HCT116 (cell line): ENCODE data around the gene GPR176. TPM values are rescaled to one million over a fixed set of nuclear protein-coding genes. Genes with fewer than 3 reads are reported as not detected.

Experiments used
- ATAC-seq: fragments of 200-7000 bp; cut with Tn5 transposase; 2 replicates; pipeline ENCODE4 v1.9.1; 2020; ENCODE audit warnings: mild to moderate bottlenecking, moderate library complexity
- BruUV-seq: library from RNA; stranded (reverse); fragments of 400-500 nt; replicated peaks from 2 replicates; lab custom pipeline; 2021; lab: Mats Ljungman, UMichigan
- CTCF ChIA-PET: fragments of 300-600 bp; sonication (Branson Sonifier 250); formaldehyde crosslinking; loops from one replicate; lab custom pipeline; 2021; ENCODE audit warnings: antibody characterized with exemption; lab: Charles Lee
- POLR2A ChIA-PET: fragments of 300-600, 350-600 bp; sonication (Branson Sonifier 250); formaldehyde crosslinking; loops from one replicate; lab custom pipeline; 2021; ENCODE audit warnings: antibody characterized with exemption; lab: Charles Lee
- RAD21 ChIA-PET, 2 experiments: fragments of 300-600 bp; sonication (Branson Sonifier 250); formaldehyde crosslinking; loops; one replicate each; lab custom pipeline; 2023; ENCODE audit warnings: low total read pairs in 2 of 2; ENCODE audit not compliant: uncharacterized antibody in 2 of 2, unreplicated experiment in 2 of 2, low non-redundant PET in 1 of 2; lab: Charles Lee
- DNase-seq: peaks from one replicate; pipeline ENCODE4 v3.0.0-alpha.2; 2010; ENCODE audit warnings: low read depth, low spot score
- H2AFZ ChIP-seq: fragments of 200-600 bp; shearing (Covaris generic), sonication (generic); 2 replicates; pipeline ENCODE4 v1.6.1; 2017; ENCODE audit warnings: low read depth, mixed run types, mixed read lengths, antibody characterized with exemption, low read length; ENCODE audit not compliant: poor library complexity, severe bottlenecking
- H3K27ac ChIP-seq: 2 replicates; pipeline ENCODE4 v1.5.1; 2012; ENCODE audit warnings: low read depth, low read length
- H3K27me3 ChIP-seq: fragments of 200-600 bp; sonication (generic); 2 replicates; pipeline ENCODE4 v1.6.1; 2016; ENCODE audit warnings: mixed run types, low read length, mixed read lengths; ENCODE audit not compliant: insufficient read depth
- H3K36me3 ChIP-seq, 2 experiments: fragments of 200-500 bp in 1 of 2; fragments of 200-600 bp in 1 of 2; sonication (Bioruptor generic) in 1 of 2; sonication (generic) in 1 of 2; 2 replicates each; pipeline versions ENCODE4 v1.5.1 to v1.6.1; 2014 to 2016; ENCODE audit warnings: low read length in 2 of 2, inconsistent platforms in 1 of 2, mixed read lengths in 1 of 2, mixed run types in 1 of 2; ENCODE audit not compliant: insufficient read depth in 2 of 2, control insufficient read depth in 1 of 2
- H3K4me1 ChIP-seq, 2 experiments: fragments of 200-600 bp in 1 of 2; sonication (generic) in 1 of 2; 2 replicates each; pipeline versions ENCODE4 v1.5.1 to v1.6.1; 2012 to 2017; ENCODE audit warnings: low read length in 2 of 2, inconsistent platforms in 1 of 2, mild to moderate bottlenecking in 1 of 2, mixed read lengths in 1 of 2, mixed run types in 1 of 2, moderate library complexity in 1 of 2; ENCODE audit not compliant: insufficient read depth in 2 of 2, control insufficient read depth in 1 of 2
- H3K4me2 ChIP-seq: fragments of 200-600 bp; sonication (generic); 2 replicates; pipeline ENCODE4 v1.6.1; 2017; ENCODE audit warnings: mixed run types, low read length, mixed read lengths
- H3K4me3 ChIP-seq, 2 experiments: fragments of 200-600 bp in 1 of 2; sonication (generic) in 1 of 2; replicated peaks in 1 of 2; 2 replicates each; pipeline ENCODE4 v1.5.1; 2011 to 2016; ENCODE audit warnings: low read length in 2 of 2, control low read depth in 1 of 2, low read depth in 1 of 2, mild to moderate bottlenecking in 1 of 2, mixed read lengths in 1 of 2, mixed run types in 1 of 2
- H3K79me2 ChIP-seq: fragments of 200-600 bp; sonication (generic); 2 replicates; pipeline ENCODE4 v1.6.1; 2017; ENCODE audit warnings: mild to moderate bottlenecking, mixed run types, low read length, moderate library complexity, mixed read lengths; ENCODE audit not compliant: insufficient read depth
- H3K9ac ChIP-seq: fragments of 200-600 bp; sonication (generic); 2 replicates; pipeline ENCODE4 v1.6.1; 2016; ENCODE audit warnings: low read length, mixed read lengths
- H3K9me2 ChIP-seq: fragments of 200-600 bp; sonication (generic), shearing (Covaris generic); 2 replicates; pipeline ENCODE4 v1.6.1; 2017; ENCODE audit warnings: mixed run types, mild to moderate bottlenecking, moderate library complexity; ENCODE audit not compliant: insufficient read depth
- H3K9me3 ChIP-seq, 2 experiments: fragments of 200-500 bp in 1 of 2; fragments of 200-600 bp in 1 of 2; sonication (Bioruptor generic) in 1 of 2; sonication (generic) in 1 of 2; 2 replicates each; pipeline ENCODE4 v1.6.1; 2014 to 2017; ENCODE audit warnings: low read length in 2 of 2, mixed read lengths in 2 of 2, inconsistent platforms in 1 of 2, low read depth in 1 of 2, mild to moderate bottlenecking in 1 of 2, mixed run types in 1 of 2, moderate library complexity in 1 of 2; ENCODE audit not compliant: control insufficient read depth in 1 of 2, insufficient read depth in 1 of 2
- H4K20me1 ChIP-seq: fragments of 200-600 bp; sonication (generic), shearing (Covaris generic); 2 replicates; pipeline ENCODE4 v1.6.1; 2017; ENCODE audit warnings: mixed run types, mild to moderate bottlenecking, moderate library complexity; ENCODE audit not compliant: insufficient read depth
- CEBPB ChIP-seq: IDR thresholded peaks from 2 replicates; pipeline ENCODE4 v1.6.1; 2012; ENCODE audit warnings: low read depth
- EGR1 ChIP-seq: IDR thresholded peaks from 2 replicates; pipeline ENCODE4 v1.6.1; 2012; ENCODE audit warnings: low read depth
- ELF1 ChIP-seq: IDR thresholded peaks from 2 replicates; pipeline ENCODE4 v1.6.1; 2012; ENCODE audit warnings: low read depth, borderline replicate concordance
- FOSL1 ChIP-seq: IDR thresholded peaks from 2 replicates; pipeline ENCODE4 v1.6.1; 2012; ENCODE audit warnings: low read depth
- JUND ChIP-seq: IDR thresholded peaks from 2 replicates; pipeline ENCODE4 v1.6.1; 2012
- POLR2A ChIP-seq: IDR thresholded peaks from 2 replicates; pipeline ENCODE4 v1.7.0; 2011; ENCODE audit warnings: borderline replicate concordance; ENCODE audit not compliant: insufficient read depth, insufficient read length; ENCODE audit errors: extremely low read depth
- RAD21 ChIP-seq: IDR thresholded peaks from 2 replicates; pipeline ENCODE4 v1.6.1; 2012; ENCODE audit warnings: low read depth, mild to moderate bottlenecking
- SIN3A ChIP-seq: IDR thresholded peaks from 2 replicates; pipeline ENCODE4 v1.6.1; 2012; ENCODE audit warnings: low read depth
- SP1 ChIP-seq: IDR thresholded peaks from 2 replicates; pipeline ENCODE4 v1.6.1; 2012; ENCODE audit warnings: low read depth
- SRF ChIP-seq: IDR thresholded peaks from 2 replicates; pipeline ENCODE4 v1.6.1; 2012; ENCODE audit warnings: low read depth
- ZNF274 ChIP-seq: fragments of 200-500 bp; sonication (Bioruptor generic); IDR thresholded peaks from 2 replicates; pipeline ENCODE4 v1.6.1; 2014; ENCODE audit warnings: mild to moderate bottlenecking, low read depth, low read length, inconsistent platforms
- intact Hi-C: fragments of 100-400 bp; cut with micrococcal nuclease; formaldehyde crosslinking; loops from 2 replicates; pipeline ENCODE4 v1.10.0; 2022
- total RNA-seq: library from RNA; stranded (reverse); gene quantifications from one replicate; pipeline ENCODE4 v1.2.1, GENCODE V29; 2021; ENCODE audit not compliant: unreplicated experiment
- TF ChIP-seq, protein P1 (sequence below): IDR thresholded peaks from 2 replicates; pipeline ENCODE4 v1.6.1; 2012
- TF ChIP-seq, protein P2 (sequence below): IDR thresholded peaks from 2 replicates; pipeline ENCODE4 v1.6.1; 2012; ENCODE audit warnings: low read depth
- TF ChIP-seq, protein P3 (sequence below): IDR thresholded peaks from 2 replicates; pipeline ENCODE4 v1.6.1; 2012
- TF ChIP-seq, protein P4 (sequence below), 3 experiments: fragments of 200-600 bp in 1 of 3; sonication (generic) in 1 of 3; IDR thresholded peaks in 2 of 3; conservative IDR thresholded peaks in 1 of 3; 2 replicates each; pipeline ENCODE4 v1.5.1; 2012 to 2017; ENCODE audit warnings: low read depth in 2 of 3, low read length in 2 of 3, antibody characterized with exemption in 1 of 3, borderline replicate concordance in 1 of 3, control low read depth in 1 of 3, mild to moderate bottlenecking in 1 of 3, mixed read lengths in 1 of 3, mixed run types in 1 of 3, moderate library complexity in 1 of 3; ENCODE audit not compliant: insufficient read depth in 1 of 3

Gene GPR176
- total RNA-seq, 1 experiment from 2014 or later: 1.7 TPM

DNA sequence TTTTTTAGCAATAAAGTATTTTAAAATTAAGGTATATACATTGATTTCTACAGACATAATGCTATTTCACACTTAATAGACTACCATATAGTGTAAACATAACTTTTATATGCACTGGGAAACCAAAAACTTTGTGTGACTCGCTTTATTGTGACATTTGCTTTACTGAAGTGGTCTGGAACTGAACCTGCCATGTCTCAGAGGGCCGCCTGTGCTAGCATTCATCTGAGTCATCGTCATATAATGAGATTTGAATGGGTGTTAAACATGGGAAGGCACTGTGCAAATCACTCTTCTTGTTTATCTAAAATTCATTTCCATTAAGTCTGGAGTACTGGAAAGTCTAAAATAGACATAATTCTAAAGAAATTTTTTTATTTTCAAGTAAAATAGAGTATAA lies 26.8 kb upstream of the GPR176 start:
- no peaks in the 10 kb centered on the region for H3K79me2 ChIP-seq
- H3K4me1 ChIP-seq: no peaks in the 10 kb centered on the region

DNA sequence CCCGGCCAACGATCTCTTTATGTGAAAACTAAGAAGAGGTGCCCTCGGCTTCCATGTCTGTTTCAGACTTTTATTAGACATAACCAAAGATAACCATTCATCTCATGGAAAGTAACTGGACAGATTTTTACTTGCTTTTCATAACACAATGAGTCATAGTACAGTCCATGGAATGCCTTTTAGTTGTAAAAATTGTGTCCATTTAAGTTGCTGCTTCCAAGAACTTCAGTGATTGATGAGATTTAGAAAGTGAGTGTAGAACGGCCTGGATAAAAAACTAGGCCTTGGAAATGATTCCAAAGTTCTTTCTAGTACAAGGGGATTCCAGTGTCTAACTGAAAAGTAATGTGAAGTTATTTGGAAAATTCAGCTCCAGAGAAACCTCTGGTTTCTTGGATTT lies 24.7 kb upstream of the GPR176 start:
- no TSS peak for BruUV-seq
- ATAC-seq (no peak), DNase-seq (no peak)
- no peak overlapping the region for H3K4me3 ChIP-seq
- H3K79me2 ChIP-seq: peaks cover 6% of the 10 kb centered on the region; the same call in 1 of the 2 replicates
- no peak overlapping the region for H2AFZ ChIP-seq
- ChIA-PET RAD21 (no interaction called here), POLR2A (no interaction called here), CTCF (no interaction called here)
- no peaks in the 10 kb centered on the region for H3K9me2 ChIP-seq
- peaks cover 34 to 51% of the 10 kb centered on the region in 2 experiments for H3K36me3 ChIP-seq
- H3K27ac ChIP-seq: no peak overlapping the region
- no peaks in the 10 kb centered on the region for H4K20me1 ChIP-seq
- no peak overlapping the region for H3K4me2 ChIP-seq
- H3K9ac ChIP-seq: no peak overlapping the region
- no peaks in the 10 kb centered on the region for H3K4me1 ChIP-seq
- H3K27me3 ChIP-seq: no peaks in the 10 kb centered on the region
- intact Hi-C loops: no loop called here
- H3K9me3 ChIP-seq: no peaks in the 10 kb centered on the region
- TF ChIP-seq SP1 (no peak), POLR2A (no peak), SIN3A (no peak), JUND (no peak), FOSL1 (no peak), ZNF274 (no peak)
- TF ChIP-seq, protein P1, sequence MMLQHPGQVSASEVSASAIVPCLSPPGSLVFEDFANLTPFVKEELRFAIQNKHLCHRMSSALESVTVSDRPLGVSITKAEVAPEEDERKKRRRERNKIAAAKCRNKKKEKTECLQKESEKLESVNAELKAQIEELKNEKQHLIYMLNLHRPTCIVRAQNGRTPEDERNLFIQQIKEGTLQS: no peak
- TF ChIP-seq, protein P2, sequence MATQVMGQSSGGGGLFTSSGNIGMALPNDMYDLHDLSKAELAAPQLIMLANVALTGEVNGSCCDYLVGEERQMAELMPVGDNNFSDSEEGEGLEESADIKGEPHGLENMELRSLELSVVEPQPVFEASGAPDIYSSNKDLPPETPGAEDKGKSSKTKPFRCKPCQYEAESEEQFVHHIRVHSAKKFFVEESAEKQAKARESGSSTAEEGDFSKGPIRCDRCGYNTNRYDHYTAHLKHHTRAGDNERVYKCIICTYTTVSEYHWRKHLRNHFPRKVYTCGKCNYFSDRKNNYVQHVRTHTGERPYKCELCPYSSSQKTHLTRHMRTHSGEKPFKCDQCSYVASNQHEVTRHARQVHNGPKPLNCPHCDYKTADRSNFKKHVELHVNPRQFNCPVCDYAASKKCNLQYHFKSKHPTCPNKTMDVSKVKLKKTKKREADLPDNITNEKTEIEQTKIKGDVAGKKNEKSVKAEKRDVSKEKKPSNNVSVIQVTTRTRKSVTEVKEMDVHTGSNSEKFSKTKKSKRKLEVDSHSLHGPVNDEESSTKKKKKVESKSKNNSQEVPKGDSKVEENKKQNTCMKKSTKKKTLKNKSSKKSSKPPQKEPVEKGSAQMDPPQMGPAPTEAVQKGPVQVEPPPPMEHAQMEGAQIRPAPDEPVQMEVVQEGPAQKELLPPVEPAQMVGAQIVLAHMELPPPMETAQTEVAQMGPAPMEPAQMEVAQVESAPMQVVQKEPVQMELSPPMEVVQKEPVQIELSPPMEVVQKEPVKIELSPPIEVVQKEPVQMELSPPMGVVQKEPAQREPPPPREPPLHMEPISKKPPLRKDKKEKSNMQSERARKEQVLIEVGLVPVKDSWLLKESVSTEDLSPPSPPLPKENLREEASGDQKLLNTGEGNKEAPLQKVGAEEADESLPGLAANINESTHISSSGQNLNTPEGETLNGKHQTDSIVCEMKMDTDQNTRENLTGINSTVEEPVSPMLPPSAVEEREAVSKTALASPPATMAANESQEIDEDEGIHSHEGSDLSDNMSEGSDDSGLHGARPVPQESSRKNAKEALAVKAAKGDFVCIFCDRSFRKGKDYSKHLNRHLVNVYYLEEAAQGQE: no peak
- TF ChIP-seq, protein P3, sequence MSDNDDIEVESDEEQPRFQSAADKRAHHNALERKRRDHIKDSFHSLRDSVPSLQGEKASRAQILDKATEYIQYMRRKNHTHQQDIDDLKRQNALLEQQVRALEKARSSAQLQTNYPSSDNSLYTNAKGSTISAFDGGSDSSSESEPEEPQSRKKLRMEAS: no peak

More for the DNA sequence above, 26.8 kb upstream of the GPR176 start:
- no peak overlapping the region for H2AFZ ChIP-seq
- H3K9me3 ChIP-seq: no peaks in the 10 kb centered on the region
- no peak overlapping the region for H3K9ac ChIP-seq
- no peak overlapping the region for H3K4me3 ChIP-seq
- POLR2A ChIA-PET: no interaction called here
- H4K20me1 ChIP-seq: no peaks in the 10 kb centered on the region
- no TSS peak for BruUV-seq
- H3K27ac ChIP-seq: no peak overlapping the region
- intact Hi-C loops: no loop called here
- CTCF ChIA-PET: no interaction called here
- H3K27me3 ChIP-seq: no peaks in the 10 kb centered on the region
- no peak for TF ChIP-seq ELF1
- TF ChIP-seq EGR1: no peak
- TF ChIP-seq ZNF274: no peak
- TF ChIP-seq SRF: no peak
- no peak for TF ChIP-seq RAD21
- TF ChIP-seq, protein P4, sequence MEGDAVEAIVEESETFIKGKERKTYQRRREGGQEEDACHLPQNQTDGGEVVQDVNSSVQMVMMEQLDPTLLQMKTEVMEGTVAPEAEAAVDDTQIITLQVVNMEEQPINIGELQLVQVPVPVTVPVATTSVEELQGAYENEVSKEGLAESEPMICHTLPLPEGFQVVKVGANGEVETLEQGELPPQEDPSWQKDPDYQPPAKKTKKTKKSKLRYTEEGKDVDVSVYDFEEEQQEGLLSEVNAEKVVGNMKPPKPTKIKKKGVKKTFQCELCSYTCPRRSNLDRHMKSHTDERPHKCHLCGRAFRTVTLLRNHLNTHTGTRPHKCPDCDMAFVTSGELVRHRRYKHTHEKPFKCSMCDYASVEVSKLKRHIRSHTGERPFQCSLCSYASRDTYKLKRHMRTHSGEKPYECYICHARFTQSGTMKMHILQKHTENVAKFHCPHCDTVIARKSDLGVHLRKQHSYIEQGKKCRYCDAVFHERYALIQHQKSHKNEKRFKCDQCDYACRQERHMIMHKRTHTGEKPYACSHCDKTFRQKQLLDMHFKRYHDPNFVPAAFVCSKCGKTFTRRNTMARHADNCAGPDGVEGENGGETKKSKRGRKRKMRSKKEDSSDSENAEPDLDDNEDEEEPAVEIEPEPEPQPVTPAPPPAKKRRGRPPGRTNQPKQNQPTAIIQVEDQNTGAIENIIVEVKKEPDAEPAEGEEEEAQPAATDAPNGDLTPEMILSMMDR (IDR thresholded peaks at IDR 0.05 in 2 of 3, conservative IDR thresholded peaks at IDR 0.05 in 1 of 3; ENCODE audit: borderline replicate concordance in 1 of 3, insufficient read depth in 1 of 3, low read depth in 2 of 3, low read length in 2 of 3): no peak
- no peak for TF ChIP-seq JUND
- no peak for TF ChIP-seq CEBPB
- no peak for TF ChIP-seq FOSL1
- no peak for ATAC-seq
- DNase-seq: no peak
- H3K36me3 ChIP-seq: peaks cover 46% of the 10 kb centered on the region in 2 experiments
- H3K9me2 ChIP-seq: no peaks in the 10 kb centered on the region
- RAD21 ChIA-PET: no interaction called here
- no peak overlapping the region for H3K4me2 ChIP-seq
